Ramos (cell line): ENCODE data around the gene AGGF1.

Source experiments
- in situ Hi-C: fragments of 300-500 bp; cut with MboI; formaldehyde crosslinking; loops from one replicate; pipeline ENCODE4 v1.14.3; 2022; ENCODE audit warnings: low sequenced_read_pairs; ENCODE audit not compliant: unreplicated experiment

Gene AGGF1

GRCh38 chr5:77022511-77023417 lies 7.4 kb upstream of the AGGF1 start:
- in situ Hi-C loops, result no loop called here

DNA sequence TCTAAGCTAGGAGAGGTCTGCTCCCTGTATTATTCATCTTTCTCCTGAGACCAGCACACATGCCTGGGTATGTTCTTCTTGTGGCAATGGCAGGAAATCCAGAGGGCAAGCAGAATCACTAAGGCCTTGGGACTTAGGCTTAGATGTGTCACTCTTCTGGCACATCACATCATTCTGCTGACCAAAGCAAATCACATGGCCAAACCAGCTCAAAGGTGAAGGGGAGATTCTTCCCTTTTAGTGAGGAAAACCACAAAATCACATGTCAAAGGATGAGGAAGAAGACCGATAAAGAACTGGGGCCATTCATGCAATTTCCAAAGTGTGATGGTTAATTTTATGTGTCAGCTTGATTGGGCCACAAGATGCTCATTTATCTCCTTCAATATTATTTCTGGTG lies 5.7 kb upstream of the AGGF1 start:
- in situ Hi-C loops, result no loop called here

DNA sequence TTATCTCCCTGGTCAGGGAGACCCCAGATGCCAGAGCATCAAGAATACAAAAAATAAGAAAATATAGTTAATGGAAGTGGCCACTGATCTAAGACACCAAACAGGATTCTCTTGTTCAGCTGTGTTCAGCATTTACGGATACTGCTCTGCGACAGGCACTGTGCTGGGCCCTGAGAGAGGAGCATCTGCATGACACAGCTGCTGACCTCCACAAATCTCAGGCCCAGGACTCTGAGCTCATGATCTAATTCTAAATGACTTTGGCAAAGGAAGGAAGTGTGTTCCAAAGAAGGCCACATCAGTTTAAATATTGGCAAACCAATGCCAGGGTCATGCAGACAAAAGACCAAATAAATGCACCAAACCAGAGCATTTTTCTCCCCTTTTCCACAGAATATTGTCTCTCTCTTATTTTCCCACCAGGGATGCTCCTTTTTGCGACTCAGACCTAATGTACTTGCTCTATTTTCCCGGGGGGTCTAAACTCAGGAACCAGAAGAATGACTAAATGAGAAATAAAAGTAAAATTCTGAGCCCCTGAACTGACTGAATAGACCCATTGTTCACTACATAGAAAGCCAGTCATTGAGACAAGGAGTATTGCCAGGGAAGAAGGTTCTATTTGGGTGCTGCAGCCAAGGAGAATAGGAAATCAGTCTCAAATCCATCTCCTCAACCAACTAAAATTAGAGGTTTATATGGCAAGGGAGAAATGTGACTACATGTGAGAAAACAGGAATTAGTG lies 1.4 kb upstream of the AGGF1 start:
- in situ Hi-C loops, result no loop called here

DNA sequence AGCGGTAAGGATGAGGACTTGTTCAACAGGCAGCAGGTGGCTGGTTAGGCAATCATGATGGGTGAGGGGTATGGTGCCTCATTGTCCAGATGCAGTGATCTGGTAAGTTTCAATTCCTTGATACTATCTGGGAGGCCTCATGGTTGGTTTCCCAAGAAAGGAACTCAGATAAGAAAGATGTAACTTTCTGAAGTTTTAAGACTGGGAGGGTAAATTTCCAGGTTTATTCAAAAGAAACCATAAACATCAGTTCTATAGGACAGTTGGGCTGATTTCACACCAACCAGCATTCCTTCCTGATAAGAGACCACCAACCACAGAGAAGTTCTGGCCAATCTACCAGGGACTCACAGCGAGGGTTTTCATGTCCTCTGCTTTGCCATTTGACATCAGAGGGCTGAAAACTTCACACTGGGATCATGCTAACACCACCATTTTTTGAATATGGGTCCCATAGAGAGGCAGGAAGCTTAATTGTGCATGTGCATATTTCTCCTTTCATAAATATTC lies 773 bp upstream of the AGGF1 start:
- in situ Hi-C loops, result no loop called here

DNA sequence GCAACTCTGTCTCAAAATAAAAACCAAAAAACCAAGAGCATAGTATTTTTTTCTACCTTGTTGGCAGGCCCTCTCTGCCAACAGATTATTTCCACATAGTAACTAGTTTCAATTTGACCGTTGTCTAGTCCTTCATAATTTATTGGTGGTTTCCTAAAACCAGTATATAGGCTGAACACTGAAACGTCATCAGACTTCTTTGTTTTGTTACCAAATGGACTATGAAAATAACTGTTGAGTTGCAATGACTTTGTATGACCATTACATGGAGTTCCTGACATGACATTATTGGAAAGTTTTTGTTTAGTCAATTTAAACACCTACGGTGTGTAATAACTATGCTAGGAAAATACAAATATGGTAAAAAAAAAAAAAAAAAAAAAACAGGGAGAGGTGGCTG lies 1.7 kb downstream of the AGGF1 start:
- in situ Hi-C loops, result no loop called here

GRCh38 chr5:77032635-77033034 lies 2.4 kb downstream of the AGGF1 start:
- in situ Hi-C loops, result no loop called here

DNA sequence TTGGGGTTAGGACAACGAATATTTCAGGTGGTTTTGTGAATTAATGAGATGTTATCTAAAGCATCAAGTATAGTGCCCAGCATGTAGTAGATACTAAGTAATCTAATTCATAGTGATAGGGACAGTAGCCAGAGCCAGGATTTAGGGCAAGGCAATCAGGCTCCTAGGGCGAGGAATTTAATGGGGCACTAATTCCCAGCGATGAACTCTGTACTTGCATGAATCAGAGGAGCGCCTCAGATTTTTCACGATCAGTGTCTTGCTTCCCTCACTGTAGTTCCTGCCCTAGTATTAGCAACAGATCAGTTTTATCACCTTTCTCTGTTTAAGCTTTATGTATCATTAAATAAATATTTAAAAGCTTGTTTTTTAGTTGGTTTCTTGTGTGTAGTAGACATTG lies 3.1 kb downstream of the AGGF1 start:
- in situ Hi-C loops, result no loop called here

GRCh38 chr5:77035950-77036349 lies 5.7 kb downstream of the AGGF1 start:
- in situ Hi-C loops, result no loop called here

DNA sequence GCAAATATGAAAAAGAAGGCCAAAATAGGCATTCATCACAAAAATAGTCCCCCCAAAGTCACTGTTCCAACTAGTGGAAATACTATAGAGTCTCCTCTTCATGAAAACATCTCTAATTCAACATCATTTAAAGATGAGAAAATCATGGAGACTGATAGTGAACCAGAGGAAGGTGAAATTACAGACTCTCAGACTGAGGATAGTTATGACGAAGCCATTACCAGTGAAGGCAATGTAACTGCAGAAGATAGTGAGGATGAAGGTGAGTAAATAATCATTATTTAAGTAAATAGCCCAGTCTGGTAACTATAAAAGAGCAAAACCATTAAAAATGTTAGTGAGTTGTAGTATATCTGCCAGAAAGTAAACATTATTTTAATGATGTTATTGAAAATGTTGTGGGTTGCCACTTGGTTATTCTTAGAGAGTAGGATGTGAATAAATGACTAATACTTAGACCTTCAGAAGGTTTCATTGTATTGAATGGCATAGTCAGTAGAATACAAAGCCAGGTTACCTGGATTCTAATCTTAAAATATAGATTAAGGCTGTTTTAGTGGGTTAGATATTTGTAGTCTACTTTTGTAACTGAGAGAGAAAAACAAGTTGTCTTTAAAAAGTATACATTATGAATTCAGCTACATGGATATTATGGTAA lies 16.3 kb downstream of the AGGF1 start:
- in situ Hi-C loops, result no loop called here

DNA sequence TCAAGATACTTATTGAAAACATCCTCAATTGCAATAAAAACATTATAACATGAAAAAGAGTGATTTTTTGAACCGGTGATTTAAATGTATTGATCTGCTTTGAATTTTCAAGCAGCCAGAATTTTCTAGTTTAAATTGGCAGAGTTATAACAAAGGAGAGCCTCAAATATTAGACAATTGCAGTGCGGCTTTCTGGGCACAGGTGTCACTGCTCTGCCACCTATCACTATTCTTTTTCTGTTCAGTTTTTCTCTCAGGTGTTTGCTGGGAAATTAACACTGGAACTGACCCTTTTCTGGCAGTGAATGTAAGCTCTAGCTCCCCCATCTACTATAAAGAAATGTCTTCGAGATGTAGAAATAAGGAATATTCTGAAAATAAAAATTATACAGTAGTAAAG lies 33.8 kb downstream of the AGGF1 start:
- in situ Hi-C loops, result no loop called here

GRCh38 chr5:77065256-77065655 lies 35.1 kb downstream of the AGGF1 start:
- in situ Hi-C loops, result no loop called here

DNA sequence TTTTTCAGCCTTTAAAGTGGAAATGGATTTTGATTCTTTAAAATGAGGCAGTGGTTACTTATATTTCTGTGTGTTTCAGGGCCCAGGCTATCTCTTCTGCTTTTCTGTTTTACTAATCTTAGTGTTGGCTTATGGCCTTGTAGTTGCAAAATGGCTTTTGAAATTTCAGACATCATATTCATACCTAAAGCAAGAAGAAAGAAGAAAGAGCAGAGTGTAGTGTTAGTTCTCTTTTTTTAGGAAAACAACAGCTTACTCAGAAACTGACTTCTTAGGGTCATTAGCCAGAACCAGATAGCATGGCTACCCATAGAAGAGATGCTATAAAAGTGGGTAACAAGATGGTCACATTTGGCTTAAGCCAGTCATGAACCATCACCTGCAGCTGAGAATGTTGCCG lies 36.0 kb downstream of the AGGF1 start:
- in situ Hi-C loops, result no loop called here

DNA sequence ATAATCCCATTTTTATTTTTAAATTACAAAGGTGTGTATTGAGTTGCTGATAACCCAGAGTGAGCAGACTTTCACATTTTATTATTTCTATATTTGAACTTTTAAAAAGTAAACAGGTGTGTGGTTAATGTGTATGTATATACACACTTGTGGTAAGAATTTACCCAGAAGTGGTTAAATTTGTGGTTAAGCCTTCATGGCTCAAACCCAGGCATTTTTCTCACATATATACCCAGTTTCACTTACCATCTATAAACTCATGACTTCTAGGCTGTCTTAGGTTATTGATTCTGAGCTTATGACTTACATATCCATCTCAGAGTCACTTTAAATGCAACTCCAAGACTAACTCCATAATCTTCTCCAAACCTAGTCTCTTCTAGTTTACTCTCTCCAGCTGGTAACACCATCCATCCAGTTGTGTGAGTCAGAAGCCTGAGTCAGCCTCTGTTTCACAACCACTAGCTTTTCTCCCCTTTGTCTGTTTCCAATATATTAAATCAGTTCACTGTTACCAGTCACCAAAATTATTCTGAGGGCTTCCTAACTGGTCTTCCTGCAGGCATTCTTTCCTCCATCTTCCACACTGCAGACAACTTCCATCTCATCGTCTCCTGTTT lies 36.7 kb downstream of the AGGF1 start:
- in situ Hi-C loops, result no loop called here

- in situ Hi-C loops, result no loop called here
These were observed 43.5 kb downstream of the AGGF1 start for GRCh38 chr5:77073667-77074066.

GRCh38 chr5:77074745-77075144 lies 44.5 kb downstream of the AGGF1 start:
- in situ Hi-C loops, result no loop called here

DNA sequence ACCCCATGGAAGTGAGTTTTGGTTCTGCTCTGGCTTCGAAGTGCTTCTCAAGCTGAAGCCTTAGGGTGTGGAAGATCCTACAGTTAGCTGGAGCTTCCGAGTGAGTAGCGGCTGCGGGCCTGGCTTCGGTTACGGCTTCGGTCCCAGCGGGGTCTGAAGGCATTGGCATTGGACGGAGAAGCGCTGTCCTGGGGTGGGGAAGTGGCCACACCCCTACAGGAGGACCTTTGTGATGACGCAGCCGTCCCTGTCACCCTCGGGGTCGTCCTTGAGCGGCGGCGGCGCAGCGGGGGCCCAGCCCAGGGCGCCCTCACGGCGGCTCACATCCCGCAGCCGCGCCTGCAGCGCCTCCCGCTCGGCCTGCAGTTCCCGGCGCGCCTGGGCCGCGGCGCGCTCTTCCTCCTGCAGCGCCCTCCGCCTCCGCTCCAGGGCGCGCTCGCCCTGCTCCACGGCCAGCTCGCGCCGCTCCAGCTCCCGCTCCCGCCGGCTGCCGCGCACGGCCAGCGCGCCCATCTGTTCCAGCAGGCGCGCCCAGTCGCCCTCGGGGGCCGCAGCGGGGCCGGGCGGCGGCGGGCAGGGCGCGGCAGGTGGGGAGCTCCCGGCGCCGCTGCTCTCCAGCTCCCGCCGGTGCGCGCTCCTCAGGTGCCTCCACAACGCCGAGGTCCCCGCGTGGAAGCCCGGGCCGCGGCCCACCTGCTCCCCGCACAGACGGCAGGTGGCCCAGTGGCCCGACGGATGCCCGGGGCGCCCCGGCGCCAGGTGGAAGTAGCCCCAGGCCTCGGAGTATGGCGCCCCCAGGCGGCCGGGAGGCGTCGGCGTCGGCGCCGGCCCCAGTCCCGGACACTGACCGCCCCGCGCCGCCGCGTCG lies 47.0 kb downstream of the AGGF1 start:
- in situ Hi-C loops, result no loop called here

DNA sequence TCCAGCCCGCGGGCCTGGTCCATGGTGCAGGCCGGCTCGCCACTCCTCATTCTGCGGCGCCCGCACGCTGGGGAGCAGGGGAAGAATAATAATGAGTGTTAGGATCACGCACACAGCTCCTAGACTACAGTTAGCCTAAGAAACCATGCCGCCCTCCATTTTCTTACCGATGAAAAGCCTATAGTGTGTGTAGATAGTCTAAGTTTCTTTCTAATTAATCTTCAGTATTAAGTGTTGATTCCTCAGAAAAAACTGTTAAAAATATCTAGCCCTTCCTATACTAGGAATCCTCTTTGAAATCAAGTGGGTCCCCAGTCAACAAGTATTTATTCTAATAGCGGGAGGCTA lies 47.6 kb downstream of the AGGF1 start:
- in situ Hi-C loops, result no loop called here

DNA sequence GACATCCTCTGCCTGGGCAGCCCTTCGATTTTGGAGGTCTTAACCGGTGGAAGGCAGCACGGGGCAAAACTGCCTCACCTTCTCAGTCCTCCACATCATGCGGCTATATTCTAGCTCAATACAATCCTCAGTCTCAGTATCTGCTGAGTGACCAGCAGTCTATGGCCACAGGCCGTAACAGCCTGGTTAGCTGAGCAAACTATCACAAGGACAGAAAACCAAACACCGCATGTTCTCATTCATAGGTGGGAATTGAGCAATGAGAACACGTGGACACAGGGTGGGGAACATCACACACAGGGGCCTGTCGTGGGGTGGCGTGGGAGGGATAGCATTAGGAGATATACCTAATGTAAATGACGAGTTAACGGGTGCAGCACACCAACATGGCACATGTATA lies 50.3 kb downstream of the AGGF1 start:
- in situ Hi-C loops, result loop anchor here (10.0 kb wide), 1 partner anchor 206 kb away; no protein-coding TSS in a partner anchor

DNA sequence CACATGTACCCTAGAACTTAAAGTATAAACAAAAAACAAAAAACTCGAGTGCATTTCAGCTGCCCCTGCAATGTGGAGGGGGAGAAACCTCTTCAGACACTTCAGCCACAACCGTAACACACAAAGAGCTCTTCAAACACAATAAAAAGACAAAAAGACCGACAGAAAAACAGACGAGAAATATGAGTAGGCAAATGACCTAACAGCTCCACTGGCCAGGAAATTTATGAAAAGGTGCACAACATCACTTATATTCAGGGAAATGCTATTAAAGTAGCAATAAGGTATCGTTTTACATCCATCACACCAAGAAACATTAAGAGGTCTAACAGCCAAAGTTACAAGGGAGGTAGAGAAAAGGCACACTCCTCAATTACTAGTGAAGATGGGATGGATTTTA lies 50.7 kb downstream of the AGGF1 start:
- in situ Hi-C loops, result loop anchor here (10.0 kb wide), 1 partner anchor 206 kb away; no protein-coding TSS in a partner anchor
